NCI-H774 (cell line): Measurements from ENCODE around the gene RNF215.

Experiments used
- DNase-seq: peaks from one replicate; lab custom pipeline; 2025; lab: John Stamatoyannopoulos, UW

RNF215 gene

DNA sequence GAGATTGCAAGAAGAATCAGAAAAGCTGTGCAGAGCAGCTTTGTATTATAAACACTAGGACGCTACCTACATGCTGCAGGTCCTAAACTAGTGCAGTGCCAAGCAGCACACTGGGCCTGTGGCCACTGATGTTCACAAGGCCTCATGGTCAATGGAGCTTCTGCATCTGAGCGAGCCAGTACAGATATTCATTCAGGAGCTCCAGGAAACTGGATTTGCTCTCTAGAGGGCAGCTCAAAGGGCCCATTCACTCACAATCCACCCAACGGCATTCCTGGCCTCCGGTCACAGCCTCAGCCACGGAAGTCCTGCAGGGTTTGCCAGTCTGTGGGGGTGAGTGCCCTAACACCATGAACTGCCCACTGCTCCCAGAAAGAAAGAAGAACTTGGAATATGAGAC is 54.7 kb downstream of the RNF215 start:
- DNase-seq, result no peak
